ENCODE data around the gene CGB8.

GRCh38 chr19:48997972-48998371 is 50.9 kb downstream of the CGB8 start:
- TF ChIP-seq CTCF (IDR thresholded peaks at IDR 0.05; ENCODE audit: poor library complexity): peak; percentile 32
- no peak for TF ChIP-seq EZH2phosphoT487 (IDR thresholded peaks at IDR 0.05; ENCODE audit: low read depth, severe bottlenecking, unreplicated experiment)
- TF ChIP-seq EZH2 (IDR thresholded peaks at IDR 0.05; ENCODE audit: borderline replicate concordance): no peak

Data from hepatocyte (in vitro differentiated cells).